ENCODE results near the gene SLC5A11. TPM values are rescaled to one million over a fixed set of nuclear protein-coding genes. Genes with fewer than 3 reads are reported as not detected.

The SLC5A11 gene
- total and polyA plus RNA-seq, 2 donors, result 0.09 to 0.14 TPM

DNA sequence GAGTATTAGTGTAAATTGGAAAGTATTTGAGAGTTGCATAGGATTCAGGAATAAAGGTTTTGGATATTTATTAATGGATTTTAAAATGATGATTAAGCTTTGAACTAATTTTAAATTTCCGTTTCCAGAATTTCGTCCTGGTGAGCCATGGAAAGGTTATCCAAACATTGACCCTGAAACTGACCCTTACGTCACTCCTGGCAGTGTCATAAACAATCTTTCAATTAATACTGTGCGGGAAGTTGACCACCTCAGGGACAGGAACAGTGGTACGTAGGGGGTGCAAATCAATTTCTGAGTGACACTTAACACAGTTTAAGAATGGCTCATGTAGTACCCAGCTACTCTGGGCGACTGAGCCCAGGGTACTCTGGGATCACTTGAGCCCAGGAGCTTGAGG is 29.1 kb upstream of the SLC5A11 start:
- H3K27ac ChIP-seq (ENCODE audit: low read depth in 1 of 2, low read length in 1 of 2), result no peak overlapping the region
- H3K4me3 ChIP-seq (ENCODE audit: low read length in 2 of 2), result no peak overlapping the region
- no peaks in the 10 kb centered on the region for H3K4me1 ChIP-seq (ENCODE audit: control insufficient read depth in 2 of 2, insufficient read depth in 2 of 2, low read length in 2 of 2)
- 89% methylated on average over 6 of the region's 6 CpGs for WGBS
- DNase-seq (ENCODE audit: low read depth in 6 of 9, low spot score in 9 of 9), result no peak
- no peaks in the 10 kb centered on the region for H3K9me3 ChIP-seq (ENCODE audit: control insufficient read depth in 2 of 2, insufficient read depth in 1 of 2, low read length in 1 of 2)
- no peaks in the 10 kb centered on the region for H3K27me3 ChIP-seq (ENCODE audit: control insufficient read depth in 2 of 2, insufficient read depth in 1 of 2, low read length in 1 of 2)
- peaks cover 72 to 78% of the 10 kb centered on the region in 2 donors for H3K36me3 ChIP-seq (ENCODE audit: control insufficient read depth in 2 of 2, insufficient read depth in 2 of 2, low read length in 1 of 2)

DNA sequence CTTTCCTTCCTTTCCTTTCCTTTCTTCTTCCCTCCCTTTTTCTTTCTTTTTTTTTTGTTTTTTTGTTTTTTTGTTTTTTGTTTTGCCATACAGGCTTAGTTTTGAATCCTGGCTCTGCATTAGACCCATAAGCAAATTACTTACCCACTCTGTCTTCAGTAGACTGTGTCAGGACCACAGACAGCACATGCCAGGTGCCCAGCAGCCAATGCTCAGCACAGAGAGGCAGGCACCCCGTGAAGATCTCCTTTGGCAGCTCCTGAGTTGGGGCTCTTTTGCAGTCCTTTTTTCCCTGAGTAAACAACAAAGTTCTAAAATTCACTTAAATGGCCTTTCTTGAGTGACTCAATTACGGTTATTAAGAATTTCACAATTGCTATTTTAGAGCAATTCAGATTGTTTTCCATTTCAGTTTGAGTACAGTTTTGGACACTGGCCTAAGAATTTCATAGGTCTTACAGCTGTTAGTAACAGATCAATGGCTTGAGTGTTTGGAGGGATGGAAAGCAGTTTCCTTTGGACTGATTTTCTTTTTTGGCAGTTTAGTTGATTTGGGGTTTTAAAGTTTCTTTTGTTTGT is 26.2 kb upstream of the SLC5A11 start:
- H3K4me1 ChIP-seq (ENCODE audit: control insufficient read depth in 2 of 2, insufficient read depth in 2 of 2, low read length in 2 of 2), result no peaks in the 10 kb centered on the region
- no peaks in the 10 kb centered on the region for H3K9me3 ChIP-seq (ENCODE audit: control insufficient read depth in 2 of 2, insufficient read depth in 1 of 2, low read length in 1 of 2)
- H3K36me3 ChIP-seq (ENCODE audit: control insufficient read depth in 2 of 2, insufficient read depth in 2 of 2, low read length in 1 of 2), result peaks cover 80 to 83% of the 10 kb centered on the region in 2 donors
- no peak overlapping the region for H3K4me3 ChIP-seq (ENCODE audit: low read length in 2 of 2)
- H3K27me3 ChIP-seq (ENCODE audit: control insufficient read depth in 2 of 2, insufficient read depth in 1 of 2, low read length in 1 of 2), result no peaks in the 10 kb centered on the region
- no peak overlapping the region for H3K27ac ChIP-seq (ENCODE audit: low read depth in 1 of 2, low read length in 1 of 2)
- WGBS, result 94% methylated on average over 2 of the region's 2 CpGs
- DNase-seq (ENCODE audit: low read depth in 6 of 9, low spot score in 9 of 9), result no peak

DNA sequence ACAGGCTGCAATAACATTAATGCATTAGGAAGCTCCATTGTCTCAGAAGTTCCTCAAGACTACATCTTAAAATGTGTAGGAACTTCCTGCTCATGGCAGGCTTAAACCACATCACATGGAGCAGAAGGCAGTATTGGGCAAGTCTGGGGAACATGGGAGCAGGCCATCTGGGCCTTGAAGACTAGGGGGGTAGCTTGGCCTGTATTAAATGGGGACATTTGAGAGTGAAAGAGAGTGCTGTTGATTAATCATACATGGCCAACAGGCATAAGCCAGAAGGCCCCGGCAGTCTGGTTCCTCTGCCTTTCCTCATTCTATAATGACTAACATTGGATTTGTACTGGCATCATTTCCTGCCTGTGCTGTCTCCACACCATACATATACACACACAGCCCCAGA is 25.2 kb upstream of the SLC5A11 start:
- DNase-seq (ENCODE audit: low read depth in 6 of 9, low spot score in 9 of 9), result no peak
- Histone ChIP-seq H3K4me3 (ENCODE audit: low read length in 2 of 2) (no peak overlapping the region), H3K27ac (ENCODE audit: low read depth in 1 of 2, low read length in 1 of 2) (no peak overlapping the region), H3K4me1 (ENCODE audit: control insufficient read depth in 2 of 2, insufficient read depth in 2 of 2, low read length in 2 of 2) (no peaks in the 10 kb centered on the region), H3K36me3 (ENCODE audit: control insufficient read depth in 2 of 2, insufficient read depth in 2 of 2, low read length in 1 of 2) (peaks cover 75 to 77% of the 10 kb centered on the region in 2 donors), H3K27me3 (ENCODE audit: control insufficient read depth in 2 of 2, insufficient read depth in 1 of 2, low read length in 1 of 2) (no peaks in the 10 kb centered on the region), H3K9me3 (ENCODE audit: control insufficient read depth in 2 of 2, insufficient read depth in 1 of 2, low read length in 1 of 2) (no peaks in the 10 kb centered on the region)
- WGBS, result 95% methylated on average over 1 of the region's 1 CpG

GRCh38 chr16:24821129-24821528 is 24.6 kb upstream of the SLC5A11 start:
- Histone ChIP-seq H3K4me3 (ENCODE audit: low read length in 2 of 2) (no peak overlapping the region), H3K27me3 (ENCODE audit: control insufficient read depth in 2 of 2, insufficient read depth in 1 of 2, low read length in 1 of 2) (no peaks in the 10 kb centered on the region), H3K36me3 (ENCODE audit: control insufficient read depth in 2 of 2, insufficient read depth in 2 of 2, low read length in 1 of 2) (peaks cover 75 to 79% of the 10 kb centered on the region in 2 donors), H3K27ac (ENCODE audit: low read depth in 1 of 2, low read length in 1 of 2) (no peak overlapping the region), H3K4me1 (ENCODE audit: control insufficient read depth in 2 of 2, insufficient read depth in 2 of 2, low read length in 2 of 2) (no peaks in the 10 kb centered on the region), H3K9me3 (ENCODE audit: control insufficient read depth in 2 of 2, insufficient read depth in 1 of 2, low read length in 1 of 2) (no peaks in the 10 kb centered on the region)
- DNase-seq (ENCODE audit: low read depth in 6 of 9, low spot score in 9 of 9), result no peak
- 85% methylated on average over 9 of the region's 9 CpGs for WGBS

- H3K36me3 ChIP-seq (ENCODE audit: control insufficient read depth in 2 of 2, insufficient read depth in 2 of 2, low read length in 1 of 2), result peaks cover 74 to 76% of the 10 kb centered on the region in 2 donors
- 99% methylated on average over 10 of the region's 10 CpGs for WGBS
- H3K9me3 ChIP-seq (ENCODE audit: control insufficient read depth in 2 of 2, insufficient read depth in 1 of 2, low read length in 1 of 2), result no peaks in the 10 kb centered on the region
- no peak overlapping the region for H3K4me3 ChIP-seq (ENCODE audit: low read length in 2 of 2)
- H3K4me1 ChIP-seq (ENCODE audit: control insufficient read depth in 2 of 2, insufficient read depth in 2 of 2, low read length in 2 of 2), result no peaks in the 10 kb centered on the region
- no peak for DNase-seq (ENCODE audit: low read depth in 6 of 9, low spot score in 9 of 9)
- H3K27ac ChIP-seq (ENCODE audit: low read depth in 1 of 2, low read length in 1 of 2), result no peak overlapping the region
- H3K27me3 ChIP-seq (ENCODE audit: control insufficient read depth in 2 of 2, insufficient read depth in 1 of 2, low read length in 1 of 2), result no peaks in the 10 kb centered on the region
Observed at GRCh38 chr16:24822542-24822941, 23.2 kb upstream of the SLC5A11 start.

- H3K36me3 ChIP-seq (ENCODE audit: control insufficient read depth in 2 of 2, insufficient read depth in 2 of 2, low read length in 1 of 2), result peaks cover 70 to 72% of the 10 kb centered on the region in 2 donors
- no peak overlapping the region for H3K4me3 ChIP-seq (ENCODE audit: low read length in 2 of 2)
- H3K4me1 ChIP-seq (ENCODE audit: control insufficient read depth in 2 of 2, insufficient read depth in 2 of 2, low read length in 2 of 2), result no peaks in the 10 kb centered on the region
- DNase-seq (ENCODE audit: low read depth in 6 of 9, low spot score in 9 of 9), result no peak
- H3K27ac ChIP-seq (ENCODE audit: low read depth in 1 of 2, low read length in 1 of 2), result no peak overlapping the region
- H3K27me3 ChIP-seq (ENCODE audit: control insufficient read depth in 2 of 2, insufficient read depth in 1 of 2, low read length in 1 of 2), result no peaks in the 10 kb centered on the region
- H3K9me3 ChIP-seq (ENCODE audit: control insufficient read depth in 2 of 2, insufficient read depth in 1 of 2, low read length in 1 of 2), result no peaks in the 10 kb centered on the region
- WGBS, result 97% methylated on average over 8 of the region's 8 CpGs
Observed at GRCh38 chr16:24822974-24823373, 22.8 kb upstream of the SLC5A11 start.

GRCh38 chr16:24825696-24826095 is 20.1 kb upstream of the SLC5A11 start:
- Histone ChIP-seq H3K9me3 (ENCODE audit: control insufficient read depth in 2 of 2, insufficient read depth in 1 of 2, low read length in 1 of 2) (no peaks in the 10 kb centered on the region), H3K27me3 (ENCODE audit: control insufficient read depth in 2 of 2, insufficient read depth in 1 of 2, low read length in 1 of 2) (no peaks in the 10 kb centered on the region), H3K4me1 (ENCODE audit: control insufficient read depth in 2 of 2, insufficient read depth in 2 of 2, low read length in 2 of 2) (no peaks in the 10 kb centered on the region), H3K4me3 (ENCODE audit: low read length in 2 of 2) (no peak overlapping the region), H3K27ac (ENCODE audit: low read depth in 1 of 2, low read length in 1 of 2) (no peak overlapping the region), H3K36me3 (ENCODE audit: control insufficient read depth in 2 of 2, insufficient read depth in 2 of 2, low read length in 1 of 2) (peaks cover 49 to 53% of the 10 kb centered on the region in 2 donors)
- DNase-seq (ENCODE audit: low read depth in 6 of 9, low spot score in 9 of 9), result no peak
- WGBS, result 97% methylated on average over 10 of the region's 10 CpGs

DNA sequence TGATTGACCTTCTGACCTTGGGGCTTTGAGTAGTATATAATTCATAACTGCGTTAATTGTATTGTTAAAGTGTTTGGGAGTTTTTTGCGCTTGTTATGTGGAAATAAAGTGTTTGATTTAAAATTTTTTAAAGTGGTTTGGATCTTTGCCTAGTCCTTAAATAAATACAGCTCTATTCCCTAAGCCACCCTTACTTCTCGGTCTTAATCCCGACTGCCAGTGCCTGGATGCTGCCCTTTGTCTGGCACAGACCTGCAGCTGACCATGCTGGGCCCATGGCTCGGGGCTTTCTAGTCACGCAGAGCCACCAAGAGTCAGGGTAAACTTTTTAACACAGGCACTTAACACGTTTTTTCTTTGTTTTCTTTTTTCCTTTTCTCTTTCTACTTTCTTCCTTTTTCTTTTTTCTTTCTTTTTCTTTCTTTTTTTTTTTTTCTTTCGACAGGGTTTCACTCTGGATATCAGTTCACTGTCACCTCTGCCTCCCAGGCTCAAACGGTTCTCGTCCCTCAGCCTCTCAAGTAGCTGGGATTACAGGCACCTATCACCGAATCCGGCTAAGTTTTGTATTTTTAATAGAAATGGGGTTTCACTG is 19.6 kb upstream of the SLC5A11 start:
- Histone ChIP-seq H3K4me1 (ENCODE audit: control insufficient read depth in 2 of 2, insufficient read depth in 2 of 2, low read length in 2 of 2) (no peaks in the 10 kb centered on the region), H3K9me3 (ENCODE audit: control insufficient read depth in 2 of 2, insufficient read depth in 1 of 2, low read length in 1 of 2) (no peaks in the 10 kb centered on the region), H3K36me3 (ENCODE audit: control insufficient read depth in 2 of 2, insufficient read depth in 2 of 2, low read length in 1 of 2) (peaks cover 47 to 50% of the 10 kb centered on the region in 2 donors), H3K4me3 (ENCODE audit: low read length in 2 of 2) (no peak overlapping the region), H3K27ac (ENCODE audit: low read depth in 1 of 2, low read length in 1 of 2) (no peak overlapping the region), H3K27me3 (ENCODE audit: control insufficient read depth in 2 of 2, insufficient read depth in 1 of 2, low read length in 1 of 2) (no peaks in the 10 kb centered on the region)
- WGBS, result 94% methylated on average over 12 of the region's 12 CpGs
- DNase-seq (ENCODE audit: low read depth in 6 of 9, low spot score in 9 of 9), result no peak

GRCh38 chr16:24826817-24827566 is 18.8 kb upstream of the SLC5A11 start:
- peaks cover 39 to 42% of the 10 kb centered on the region in 2 donors for H3K36me3 ChIP-seq (ENCODE audit: control insufficient read depth in 2 of 2, insufficient read depth in 2 of 2, low read length in 1 of 2)

More at GRCh38 chr16:24826817-24827566, 18.8 kb upstream of the SLC5A11 start:
- H3K4me3 ChIP-seq (ENCODE audit: low read length in 2 of 2), result no peak overlapping the region
- no peaks in the 10 kb centered on the region for H3K4me1 ChIP-seq (ENCODE audit: control insufficient read depth in 2 of 2, insufficient read depth in 2 of 2, low read length in 2 of 2)
- H3K9me3 ChIP-seq (ENCODE audit: control insufficient read depth in 2 of 2, insufficient read depth in 1 of 2, low read length in 1 of 2), result no peaks in the 10 kb centered on the region
- DNase-seq (ENCODE audit: low read depth in 6 of 9, low spot score in 9 of 9), result no peak
- H3K27ac ChIP-seq (ENCODE audit: low read depth in 1 of 2, low read length in 1 of 2), result no peak overlapping the region
- 94% methylated on average over 9 of the region's 9 CpGs for WGBS
- H3K27me3 ChIP-seq (ENCODE audit: control insufficient read depth in 2 of 2, insufficient read depth in 1 of 2, low read length in 1 of 2), result no peaks in the 10 kb centered on the region

All from thymus (tissue), 11 donors.